Keratinocyte (primary cell): ENCODE data around the gene CLDN14. TPM values are rescaled to one million over a fixed set of nuclear protein-coding genes. Genes with fewer than 3 reads are reported as not detected.

Experiments
- DNase-seq: peaks from one replicate; pipeline ENCODE4 v3.0.0-alpha.2; 2011; ENCODE audit warnings: low read depth, missing footprints, low spot score
- FAIRE-seq: peaks from 2 replicates; lab custom pipeline; 2011; peaks lifted over from hg19 to GRCh38; lab: Jason Lieb, UNC
- H2AFZ ChIP-seq: 2 replicates; pipeline ENCODE4 v1.6.0; 2012; ENCODE audit warnings: low read length, control low read depth, inconsistent platforms; ENCODE audit not compliant: control insufficient read depth
- H3K27ac ChIP-seq: 2 replicates; pipeline ENCODE4 v1.5.1; 2011; ENCODE audit warnings: low read length; ENCODE audit not compliant: control insufficient read depth, insufficient read depth
- H3K27me3 ChIP-seq: 3 replicates; pipeline ENCODE4 v1.6.0; 2011; ENCODE audit warnings: low read length; ENCODE audit not compliant: control insufficient read depth, insufficient read depth; ENCODE audit errors: extremely low read depth
- H3K36me3 ChIP-seq, 2 experiments: 2 replicates in 1 of 2; 3 replicates in 1 of 2; pipeline ENCODE4 v1.5.1; 2011; ENCODE audit warnings: low read length in 2 of 2, mild to moderate bottlenecking in 1 of 2; ENCODE audit not compliant: control insufficient read depth in 2 of 2, insufficient read depth in 2 of 2; ENCODE audit errors: extremely low read depth in 1 of 2
- H3K4me1 ChIP-seq: 3 replicates; pipeline ENCODE4 v1.5.1; 2011; ENCODE audit warnings: low read length; ENCODE audit not compliant: control insufficient read depth, insufficient read depth; ENCODE audit errors: extremely low read depth
- H3K4me2 ChIP-seq: 3 replicates; pipeline ENCODE4 v1.6.0; 2011; ENCODE audit warnings: low read depth, low read length; ENCODE audit not compliant: control insufficient read depth, insufficient read depth; ENCODE audit errors: extremely low read depth
- H3K4me3 ChIP-seq, 3 experiments: fragments of 200-600 bp in 1 of 3; sonication (generic) in 1 of 3; 2 replicates in 2 of 3; 3 replicates in 1 of 3; pipeline ENCODE4 v1.5.1; 2011 to 2016; ENCODE audit warnings: low read length in 3 of 3, mild to moderate bottlenecking in 3 of 3, control low read depth in 2 of 3, inconsistent platforms in 1 of 3, low read depth in 1 of 3, mixed read lengths in 1 of 3, mixed run types in 1 of 3, moderate library complexity in 1 of 3; ENCODE audit not compliant: control insufficient read depth in 2 of 3, insufficient read depth in 2 of 3; ENCODE audit errors: extremely low read depth in 1 of 3
- H3K79me2 ChIP-seq: 2 replicates; pipeline ENCODE4 v1.6.0; 2012; ENCODE audit warnings: low read length; ENCODE audit not compliant: control insufficient read depth, insufficient read depth
- H3K9ac ChIP-seq: 3 replicates; pipeline ENCODE4 v1.6.0; 2011; ENCODE audit warnings: low read length; ENCODE audit not compliant: control insufficient read depth, insufficient read depth; ENCODE audit errors: extremely low read depth
- H3K9me1 ChIP-seq: 3 replicates; pipeline ENCODE4 v1.6.0; 2011; ENCODE audit warnings: low read length; ENCODE audit not compliant: control insufficient read depth, insufficient read depth; ENCODE audit errors: extremely low read depth
- H3K9me3 ChIP-seq: 2 replicates; pipeline ENCODE4 v1.5.1; 2012; ENCODE audit warnings: low read depth, low read length; ENCODE audit not compliant: control insufficient read depth
- H4K20me1 ChIP-seq: 3 replicates; pipeline ENCODE4 v1.6.0; 2011; ENCODE audit warnings: low read length; ENCODE audit not compliant: control insufficient read depth, insufficient read depth; ENCODE audit errors: extremely low read depth
- CTCF ChIP-seq, 3 experiments: IDR thresholded peaks in 1 of 3; conservative IDR thresholded peaks in 1 of 3; optimal IDR thresholded peaks in 1 of 3; 2 replicates in 2 of 3; 3 replicates in 1 of 3; pipeline versions ENCODE3 to v1.5.1; 2011; ENCODE audit warnings: low read length in 3 of 3, mild to moderate bottlenecking in 3 of 3, moderate library complexity in 2 of 3, control low read depth in 1 of 3, inconsistent platforms in 1 of 3; ENCODE audit not compliant: insufficient read depth in 2 of 3; ENCODE audit errors: extremely low read depth in 1 of 3
- EZH2 ChIP-seq: IDR thresholded peaks from one replicate; pipeline ENCODE4 v1.6.1; 2012; ENCODE audit warnings: inconsistent platforms, mild to moderate bottlenecking, low read length, moderate library complexity
- dilution Hi-C: fragments of 300-500 bp; cut with MboI; formaldehyde crosslinking; loops from one replicate; pipeline ENCODE4 v1.7.0; 2020; ENCODE audit warnings: low sequenced_read_pairs; ENCODE audit not compliant: extremely low pct_ligation_motif_present
- polyA plus RNA-seq, 5 experiments: library from polyadenylated mRNA; depleted of rRNA in 3 of 5; stranded (reverse) in 3 of 5; stranded (forward) in 1 of 5; unstranded in 1 of 5; fragments of >200 nt; gene quantifications; 1 replicate in 1 of 5; 2 replicates in 3 of 5; 3 replicates in 1 of 5; pipeline versions ENCODE4 v1.2.1 to v1.2.3, GENCODE V29; 2011 to 2012; ENCODE audit warnings: missing spikeins in 2 of 5, low read depth in 1 of 5, low replicate concordance in 1 of 5

CLDN14 gene
- polyA plus RNA-seq, 1 donor (not counting 4 experiments of a cell fraction or from before 2014, with no cell fraction given), result not detected

DNA sequence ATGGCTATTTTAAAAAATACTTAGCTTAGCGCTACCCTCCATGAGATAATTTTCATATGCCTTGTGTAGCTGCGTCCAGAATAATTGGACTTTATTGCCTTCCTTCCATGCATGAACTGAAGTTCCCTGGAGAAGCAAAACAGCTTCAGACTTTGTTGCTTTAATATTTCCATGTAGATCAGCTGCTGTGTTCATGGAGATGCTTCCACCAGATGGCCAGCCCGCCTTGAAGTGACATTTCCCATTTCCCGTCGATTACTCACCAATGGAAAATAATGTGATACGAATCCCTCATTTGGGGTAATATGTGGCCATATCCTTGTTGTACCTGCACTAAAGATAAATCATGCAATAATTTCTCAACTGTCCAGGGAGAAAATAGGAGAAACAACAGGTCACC lies 47.4 kb upstream of the CLDN14 start:
- DNase-seq (no peak), FAIRE-seq (no peak)
- H3K27me3 ChIP-seq, result peaks cover 13% of the 10 kb centered on the region
- H3K4me2 ChIP-seq, result no peak overlapping the region
- no peaks in the 10 kb centered on the region for H3K9me1 ChIP-seq
- no peaks in the 10 kb centered on the region for H3K9me3 ChIP-seq
- H2AFZ ChIP-seq, result no peak overlapping the region
- no peak overlapping the region for H3K4me3 ChIP-seq
- TF ChIP-seq EZH2, result no peak
- TF ChIP-seq CTCF (optimal IDR thresholded peaks at IDR 0.05 in 1 of 3, IDR thresholded peaks at IDR 0.05 in 1 of 3, conservative IDR thresholded peaks at IDR 0.05 in 1 of 3; ENCODE audit: extremely low read depth in 1 of 3, insufficient read depth in 2 of 3, low read length in 3 of 3), result no peak
- no peaks in the 10 kb centered on the region for H4K20me1 ChIP-seq
- no peaks in the 10 kb centered on the region for H3K79me2 ChIP-seq
- H3K9ac ChIP-seq, result no peak overlapping the region
- no peaks in the 10 kb centered on the region for H3K4me1 ChIP-seq
- no peak overlapping the region for H3K27ac ChIP-seq
- no peaks in the 10 kb centered on the region for H3K36me3 ChIP-seq
- dilution Hi-C loops, result no loop called here

- TF ChIP-seq CTCF (optimal IDR thresholded peaks at IDR 0.05 in 1 of 3, IDR thresholded peaks at IDR 0.05 in 1 of 3, conservative IDR thresholded peaks at IDR 0.05 in 1 of 3; ENCODE audit: extremely low read depth in 1 of 3, insufficient read depth in 2 of 3, low read length in 3 of 3) (no peak), EZH2 (no peak)
- no peaks in the 10 kb centered on the region for H3K36me3 ChIP-seq
- FAIRE-seq, result no peak
Observed at GRCh38 chr21:36526104-36526503, 46.2 kb upstream of the CLDN14 start.

More at GRCh38 chr21:36526104-36526503, 46.2 kb upstream of the CLDN14 start:
- H3K4me1 ChIP-seq, result no peaks in the 10 kb centered on the region
- dilution Hi-C loops, result no loop called here
- no peaks in the 10 kb centered on the region for H3K9me1 ChIP-seq
- H3K4me3 ChIP-seq, result no peak overlapping the region
- no peak for DNase-seq
- H3K9me3 ChIP-seq, result no peaks in the 10 kb centered on the region
- no peak overlapping the region for H3K9ac ChIP-seq
- H3K27ac ChIP-seq, result no peak overlapping the region
- no peak overlapping the region for H2AFZ ChIP-seq
- no peaks in the 10 kb centered on the region for H4K20me1 ChIP-seq
- no peak overlapping the region for H3K4me2 ChIP-seq
- H3K79me2 ChIP-seq, result no peaks in the 10 kb centered on the region
- peaks cover 13% of the 10 kb centered on the region for H3K27me3 ChIP-seq
